PC-9 (cell line): ENCODE measurements around the gene TP53BP1. TPM values are rescaled to one million over a fixed set of nuclear protein-coding genes. Genes with fewer than 3 reads are reported as not detected.

Experiments used
- BruUV-seq: library from RNA; stranded (reverse); fragments of 400-500 nt; replicated peaks from 2 replicates; lab custom pipeline; 2021; lab: Mats Ljungman, UMichigan
- CTCF ChIA-PET: fragments of 300-600 bp; sonication (Branson Sonifier 250); formaldehyde crosslinking; loops from one replicate; lab custom pipeline; 2022; ENCODE audit warnings: antibody characterized with exemption; lab: Charles Lee
- POLR2A ChIA-PET: fragments of 300-600 bp; sonication (Branson Sonifier 250); formaldehyde crosslinking; loops from one replicate; lab custom pipeline; 2022; ENCODE audit warnings: antibody characterized with exemption; ENCODE audit not compliant: unreplicated experiment; lab: Charles Lee
- DNase-seq, 2 experiments: peaks; one replicate each; pipeline versions ENCODE4 v3.0.0 to v3.0.0-alpha.2; 2015 to 2022; ENCODE audit warnings: mixed read lengths in 1 of 2
- H2AFZ ChIP-seq: fragments of 200-600 bp; sonication (generic); 2 replicates; pipeline ENCODE4 v1.8.1; 2017; ENCODE audit warnings: antibody characterized with exemption
- H3F3A ChIP-seq: fragments of 200-600 bp; sonication (generic); 2 replicates; pipeline ENCODE4 v1.8.1; 2017; ENCODE audit warnings: antibody characterized with exemption, mild to moderate bottlenecking, low read depth; ENCODE audit not compliant: insufficient read depth
- H3K27ac ChIP-seq: fragments of 200-600 bp; sonication (generic); 2 replicates; pipeline ENCODE4 v1.6.1; 2016; ENCODE audit warnings: mixed run types
- H3K27me3 ChIP-seq: fragments of 200-600 bp; sonication (generic); 2 replicates; pipeline ENCODE4 v1.6.1; 2016; ENCODE audit warnings: low read depth, mixed run types; ENCODE audit not compliant: insufficient read depth
- H3K36me3 ChIP-seq: fragments of 200-600 bp; sonication (generic); 2 replicates; pipeline ENCODE4 v1.6.1; 2016; ENCODE audit warnings: low read depth, mixed run types
- H3K4me1 ChIP-seq: fragments of 200-600 bp; sonication (generic); replicated peaks from 2 replicates; pipeline ENCODE4 v1.6.1; 2016; ENCODE audit warnings: mixed run types; ENCODE audit not compliant: insufficient read depth
- H3K4me2 ChIP-seq: fragments of 200-600 bp; sonication (generic); 2 replicates; pipeline ENCODE4 v1.6.1; 2017; ENCODE audit warnings: mixed run types
- H3K4me3 ChIP-seq: fragments of 200-600 bp; sonication (generic); 2 replicates; pipeline ENCODE4 v1.6.1; 2016; ENCODE audit warnings: mixed run types
- H3K79me2 ChIP-seq: fragments of 200-600 bp; sonication (generic); 2 replicates; pipeline ENCODE4 v1.6.1; 2017; ENCODE audit warnings: low read depth, mixed run types
- H3K9me2 ChIP-seq: fragments of 200-600 bp; sonication (generic); 2 replicates; pipeline ENCODE4 v1.8.1; 2017; ENCODE audit warnings: mild to moderate bottlenecking; ENCODE audit not compliant: insufficient read depth
- H3K9me3 ChIP-seq: fragments of 200-600 bp; sonication (generic); 2 replicates; pipeline ENCODE4 v1.8.1; 2016; ENCODE audit warnings: low read depth; ENCODE audit not compliant: insufficient read depth
- H4K20me1 ChIP-seq: fragments of 200-600 bp; sonication (generic); 2 replicates; pipeline ENCODE4 v1.8.1; 2017; ENCODE audit not compliant: insufficient read depth
- CTCF ChIP-seq: fragments of 200-600 bp; sonication (generic); conservative IDR thresholded peaks from 2 replicates; pipeline ENCODE4 v1.6.1; 2017; ENCODE audit warnings: mixed run types, antibody characterized with exemption, mild to moderate bottlenecking, moderate library complexity
- EZH2 ChIP-seq: fragments of 200-600 bp; sonication (generic); IDR thresholded peaks from 2 replicates; pipeline ENCODE4 v1.8.0; 2017; ENCODE audit warnings: antibody characterized with exemption, low read depth
- intact Hi-C: fragments of 100-400 bp; cut with micrococcal nuclease; formaldehyde crosslinking; loops from one replicate; pipeline ENCODE4 v1.10.0; 2022; ENCODE audit not compliant: unreplicated experiment
- total RNA-seq: library from RNA; stranded (reverse); gene quantifications from 2 replicates; pipeline ENCODE4 v1.2.3, GENCODE V29; 2021

The TP53BP1 gene
- total RNA-seq, 1 experiment from 2014 or later = 66.8 TPM

DNA sequence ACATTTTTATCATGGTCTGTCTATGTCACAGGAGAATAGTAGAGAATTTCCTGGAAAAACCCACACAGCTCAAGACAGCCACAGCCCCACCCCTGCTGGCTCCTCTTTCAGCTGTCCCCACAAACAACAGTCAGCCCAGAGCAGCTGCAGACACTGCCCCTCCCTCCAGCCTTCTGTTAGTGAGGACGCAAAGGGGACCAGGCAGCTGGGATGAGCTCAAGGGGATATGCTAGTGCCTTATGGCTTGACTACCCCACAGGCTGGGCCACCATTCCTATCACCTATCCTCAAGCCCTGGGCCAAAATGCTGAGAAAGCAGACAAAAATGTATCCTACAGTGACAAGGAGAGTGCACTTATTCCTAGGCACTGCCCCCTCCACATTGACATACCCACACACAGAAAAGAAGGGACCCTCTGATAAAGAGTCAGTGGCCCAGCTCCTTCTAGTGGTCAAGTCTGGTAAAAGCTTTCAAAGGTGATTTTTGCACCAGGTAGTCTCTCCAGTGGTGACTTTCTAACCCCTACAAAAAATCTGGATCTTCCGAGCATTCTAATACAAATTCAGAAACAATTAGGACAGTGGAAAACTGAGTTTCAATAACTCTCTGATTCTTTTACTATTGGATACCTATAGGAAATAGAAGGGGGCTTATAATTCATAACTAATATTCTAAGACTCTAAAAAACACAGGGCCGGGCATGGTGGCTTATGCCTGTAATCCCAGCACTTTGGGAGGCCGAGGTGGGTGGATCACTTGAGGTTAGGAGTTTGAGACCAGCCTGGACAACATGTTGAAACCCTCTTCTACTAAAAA lies 21.5 kb upstream of the TP53BP1 start:
- no peaks in the 10 kb centered on the region; the same call in 1 of the 2 replicates for H3F3A ChIP-seq
- 0 out of 2 replicates have a peak, but pooled peaks cover 5% of the 10 kb centered on the region for H3K4me1 ChIP-seq
- no peak overlapping the region for H2AFZ ChIP-seq
- H3K4me3 ChIP-seq = no peak overlapping the region
- ChIA-PET CTCF (interaction anchor here (0.5 to 1.0 kb wide), 3 partner anchors 11 to 649 kb away, joined by 3 to 4 read pairs (median 3); partner anchors contain the start of gene TP53BP1), POLR2A (interaction anchor here (0.6 kb wide), 1 partner anchor 229 kb away, joined by 13 read pairs; no protein-coding TSS in a partner anchor)
- H3K27ac ChIP-seq = no peak overlapping the region
- no peaks in the 10 kb centered on the region for H3K9me3 ChIP-seq
- 0 out of 2 replicates have a peak, but pooled peaks cover 5% of the 10 kb centered on the region for H3K27me3 ChIP-seq
- H3K36me3 ChIP-seq = no peaks in the 10 kb centered on the region
- no TSS peak for BruUV-seq
- no peak overlapping the region for H3K4me2 ChIP-seq
- H4K20me1 ChIP-seq = no peaks in the 10 kb centered on the region
- H3K9me2 ChIP-seq = no peaks in the 10 kb centered on the region
- no peaks in the 10 kb centered on the region for H3K79me2 ChIP-seq
- intact Hi-C loops = no loop called here
- TF ChIP-seq EZH2 (no peak), CTCF (peak; percentile 64; the same call in 1 of the 2 replicates)
- DNase-seq = no peak

- Histone ChIP-seq H2AFZ (no peak overlapping the region), H3K36me3 (no peaks in the 10 kb centered on the region), H3K4me2 (no peak overlapping the region), H3K79me2 (no peaks in the 10 kb centered on the region), H3K9me3 (no peaks in the 10 kb centered on the region), H3K4me3 (no peak overlapping the region), H4K20me1 (no peaks in the 10 kb centered on the region), H3K27me3 (no peaks in the 10 kb centered on the region), H3K4me1 (0 out of 2 replicates have a peak, but pooled peaks cover 5% of the 10 kb centered on the region), H3K27ac (no peak overlapping the region), H3K9me2 (no peaks in the 10 kb centered on the region), H3F3A (no peaks in the 10 kb centered on the region; the same call in 1 of the 2 replicates)
- POLR2A ChIA-PET = no interaction called here
- intact Hi-C loops = no loop called here
- no peak for DNase-seq
- TF ChIP-seq CTCF (no peak), EZH2 (no peak)
- CTCF ChIA-PET = interaction anchor here (0.6 to 1.0 kb wide), 2 partner anchors 72 to 264 kb away, joined by 4 to 7 read pairs; no protein-coding TSS in a partner anchor
- no TSS peak for BruUV-seq
These were observed 20.6 kb upstream of the TP53BP1 start for GRCh38 chr15:43513550-43513949.

- Histone ChIP-seq H2AFZ (no peak overlapping the region), H4K20me1 (no peaks in the 10 kb centered on the region), H3K79me2 (no peaks in the 10 kb centered on the region), H3F3A (no peaks in the 10 kb centered on the region; the same call in 1 of the 2 replicates), H3K36me3 (no peaks in the 10 kb centered on the region), H3K9me3 (no peaks in the 10 kb centered on the region), H3K9me2 (no peaks in the 10 kb centered on the region), H3K4me1 (0 out of 2 replicates have a peak, but pooled peaks cover 5% of the 10 kb centered on the region), H3K27me3 (no peaks in the 10 kb centered on the region), H3K27ac (no peak overlapping the region), H3K4me2 (peak overlapping the region; percentile 95), H3K4me3 (peak overlapping the region; percentile 87; the same call in 1 of the 2 replicates)
- intact Hi-C loops = no loop called here
- peak; percentile 24 to 40 for DNase-seq
- ChIA-PET CTCF (no interaction called here), POLR2A (interaction anchor here (0.6 to 0.7 kb wide), 2 partner anchors 18 to 257 kb away, joined by 10 to 17 read pairs; partner anchors contain the start of gene TP53BP1)
- no TSS peak for BruUV-seq
- TF ChIP-seq EZH2 (no peak), CTCF (peak; percentile 39; the same call in 1 of the 2 replicates)
These were observed 18.3 kb upstream of the TP53BP1 start for GRCh38 chr15:43511012-43511885.
